HepG2 (cell line): ENCODE results near the gene SPATA21. TPM values are rescaled to one million over a fixed set of nuclear protein-coding genes. Genes with fewer than 3 reads are reported as not detected.

Source experiments
- BCLAF1 ChIP-seq: fragments of 450-650 bp; IDR thresholded peaks from 2 replicates; pipeline ENCODE4 v1.6.1; 2017; ENCODE audit warnings: mild to moderate bottlenecking
- GFI1 ChIP-seq: sonication (generic); formaldehyde crosslinking; IDR thresholded peaks from 2 replicates; pipeline ENCODE4 v1.5.0; 2020; ENCODE audit warnings: missing genetic modification reagents, mild to moderate bottlenecking, borderline replicate concordance
- PRPF4 ChIP-seq: fragments of 200-400 bp; formaldehyde crosslinking; IDR thresholded peaks from 2 replicates; pipeline ENCODE4 v1.6.1; 2016; ENCODE audit warnings: low read length, low read depth; ENCODE audit not compliant: poor library complexity, severe bottlenecking
- SETDB1 ChIP-seq: sonication (generic); formaldehyde crosslinking; IDR thresholded peaks from 2 replicates; pipeline ENCODE4 v1.5.1; 2020; ENCODE audit warnings: missing genetic modification reagents, mild to moderate bottlenecking, borderline replicate concordance
- TFDP1 ChIP-seq: IDR thresholded peaks from 2 replicates; pipeline ENCODE4 v1.6.1; 2016; ENCODE audit warnings: missing compliant biosample characterization, missing genetic modification reagents, borderline replicate concordance
- ZC3H4 ChIP-seq: sonication (generic); formaldehyde crosslinking; IDR thresholded peaks from 2 replicates; pipeline ENCODE4 v1.4.0; 2020; ENCODE audit warnings: missing genetic modification reagents, borderline replicate concordance
- ZNF142 ChIP-seq: sonication (generic); formaldehyde crosslinking; IDR thresholded peaks from 2 replicates; pipeline ENCODE4 v1.4.0; 2020; ENCODE audit warnings: missing genetic modification reagents
- ZNF558 ChIP-seq: sonication (generic); formaldehyde crosslinking; IDR thresholded peaks from 2 replicates; pipeline ENCODE4 v1.9.0; 2022; ENCODE audit warnings: mild to moderate bottlenecking, missing genetic modification reagents, borderline replicate concordance
- polyA plus RNA-seq, 8 experiments: library from polyadenylated mRNA; depleted of rRNA in 3 of 8; stranded (reverse) in 7 of 8; unstranded in 1 of 8; fragments of >200 nt; fragmentation: Illumina TruSeq in 4 of 8; extraction: Trizol in 4 of 8; gene quantifications; 2 replicates each; pipeline versions ENCODE4 v1.2.1 to v1.2.3, GENCODE V29; 2011 to 2016; ENCODE audit warnings: low read depth in 4 of 8, missing spikeins in 1 of 8, mixed read lengths in 1 of 8; ENCODE audit not compliant: insufficient read depth in 1 of 8
- total RNA-seq, 5 experiments: library from RNA; depleted of rRNA; stranded (reverse); fragments of >200 nt; fragmentation: Illumina TruSeq; extraction: Trizol; gene quantifications; 2 replicates each; pipeline ENCODE4 v1.2.3, GENCODE V29; 2016; ENCODE audit warnings: low read depth in 1 of 5

Gene SPATA21
- total and polyA plus RNA-seq, 2 of the 13 experiments (the other 11 are each of a cell fraction or from before 2014, with no cell fraction given) = 0.80 to 1.4 TPM

- no peak for TF ChIP-seq ZNF142
- TF ChIP-seq GFI1 = no peak
- no peak for TF ChIP-seq BCLAF1
- no peak for TF ChIP-seq PRPF4
- no peak for TF ChIP-seq ZC3H4 (CRISPR knock-in tag)
- TF ChIP-seq TFDP1 (CRISPR knock-in tag) = no peak
- TF ChIP-seq ZNF558 (CRISPR knock-in tag) = no peak
- no peak for TF ChIP-seq SETDB1 (CRISPR knock-in tag)
Observed at GRCh38 chr1:16413191-16413590, 24.0 kb downstream of the SPATA21 start (continued).
